Measurements from ENCODE around the gene HIGD1C. TPM values are rescaled to one million over a fixed set of nuclear protein-coding genes. Genes with fewer than 3 reads are reported as not detected.
A peak's percentile ranks its signal among the peaks of the same experiment; 100 is the strongest.

HIGD1C gene
- total and polyA plus RNA-seq, 2 experiments from 2014 or later, result not detected

DNA sequence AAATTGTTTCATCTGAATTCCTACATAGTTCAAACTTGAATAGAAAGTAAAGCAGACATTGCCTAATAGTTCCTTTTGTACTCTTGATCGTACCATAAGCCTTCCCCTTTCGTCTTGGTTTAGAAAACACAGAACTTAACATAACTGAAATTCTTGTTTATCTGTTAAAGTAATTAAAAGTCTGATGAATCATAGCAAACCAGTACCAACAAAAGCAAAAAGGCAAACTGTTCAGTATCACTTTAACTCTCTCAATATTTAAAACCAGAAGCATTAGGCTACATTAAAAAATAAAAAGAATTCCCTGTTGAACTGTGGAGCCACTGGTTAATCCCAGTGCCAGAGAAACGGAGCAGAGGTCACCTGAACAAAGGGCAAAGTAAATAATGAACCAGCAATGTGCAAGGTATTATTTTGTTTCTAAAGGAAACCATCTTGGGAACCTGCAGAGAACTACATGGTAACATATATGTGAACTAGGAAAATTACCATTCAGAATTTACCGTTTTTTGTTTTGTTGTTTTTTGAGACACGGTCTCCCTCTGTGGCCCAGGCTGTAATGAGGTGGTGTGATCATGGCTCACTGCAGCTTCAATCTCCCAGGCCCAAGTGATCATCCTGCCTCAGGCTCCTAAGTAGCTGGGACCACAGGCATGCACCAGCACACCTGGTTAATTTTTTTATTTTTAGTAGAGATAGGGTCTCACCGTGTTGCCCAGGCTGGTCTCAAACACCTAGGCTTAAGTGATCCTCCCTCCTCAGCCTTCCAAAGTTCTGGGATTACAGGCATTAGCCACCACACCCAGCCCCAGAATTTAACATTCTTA lies 17.1 kb upstream of the HIGD1C start:
- Histone ChIP-seq H3K4me1 (ENCODE audit: low read depth) (peaks cover 13% of the 10 kb centered on the region), H3K9me3 (ENCODE audit: low read depth) (no peaks in the 10 kb centered on the region), H3K27ac (no peak overlapping the region), H3K36me3 (no peaks in the 10 kb centered on the region), H3K4me3 (no peak overlapping the region), H3K27me3 (no peaks in the 10 kb centered on the region)
- TF ChIP-seq, protein P1, sequence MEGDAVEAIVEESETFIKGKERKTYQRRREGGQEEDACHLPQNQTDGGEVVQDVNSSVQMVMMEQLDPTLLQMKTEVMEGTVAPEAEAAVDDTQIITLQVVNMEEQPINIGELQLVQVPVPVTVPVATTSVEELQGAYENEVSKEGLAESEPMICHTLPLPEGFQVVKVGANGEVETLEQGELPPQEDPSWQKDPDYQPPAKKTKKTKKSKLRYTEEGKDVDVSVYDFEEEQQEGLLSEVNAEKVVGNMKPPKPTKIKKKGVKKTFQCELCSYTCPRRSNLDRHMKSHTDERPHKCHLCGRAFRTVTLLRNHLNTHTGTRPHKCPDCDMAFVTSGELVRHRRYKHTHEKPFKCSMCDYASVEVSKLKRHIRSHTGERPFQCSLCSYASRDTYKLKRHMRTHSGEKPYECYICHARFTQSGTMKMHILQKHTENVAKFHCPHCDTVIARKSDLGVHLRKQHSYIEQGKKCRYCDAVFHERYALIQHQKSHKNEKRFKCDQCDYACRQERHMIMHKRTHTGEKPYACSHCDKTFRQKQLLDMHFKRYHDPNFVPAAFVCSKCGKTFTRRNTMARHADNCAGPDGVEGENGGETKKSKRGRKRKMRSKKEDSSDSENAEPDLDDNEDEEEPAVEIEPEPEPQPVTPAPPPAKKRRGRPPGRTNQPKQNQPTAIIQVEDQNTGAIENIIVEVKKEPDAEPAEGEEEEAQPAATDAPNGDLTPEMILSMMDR (IDR thresholded peaks at IDR 0.05; ENCODE audit: low read depth, low read length), result no peak
- peak in 1 of 2 donors; percentile 75 for DNase-seq (ENCODE audit: low read depth in 1 of 2, low spot score in 1 of 2)

DNA sequence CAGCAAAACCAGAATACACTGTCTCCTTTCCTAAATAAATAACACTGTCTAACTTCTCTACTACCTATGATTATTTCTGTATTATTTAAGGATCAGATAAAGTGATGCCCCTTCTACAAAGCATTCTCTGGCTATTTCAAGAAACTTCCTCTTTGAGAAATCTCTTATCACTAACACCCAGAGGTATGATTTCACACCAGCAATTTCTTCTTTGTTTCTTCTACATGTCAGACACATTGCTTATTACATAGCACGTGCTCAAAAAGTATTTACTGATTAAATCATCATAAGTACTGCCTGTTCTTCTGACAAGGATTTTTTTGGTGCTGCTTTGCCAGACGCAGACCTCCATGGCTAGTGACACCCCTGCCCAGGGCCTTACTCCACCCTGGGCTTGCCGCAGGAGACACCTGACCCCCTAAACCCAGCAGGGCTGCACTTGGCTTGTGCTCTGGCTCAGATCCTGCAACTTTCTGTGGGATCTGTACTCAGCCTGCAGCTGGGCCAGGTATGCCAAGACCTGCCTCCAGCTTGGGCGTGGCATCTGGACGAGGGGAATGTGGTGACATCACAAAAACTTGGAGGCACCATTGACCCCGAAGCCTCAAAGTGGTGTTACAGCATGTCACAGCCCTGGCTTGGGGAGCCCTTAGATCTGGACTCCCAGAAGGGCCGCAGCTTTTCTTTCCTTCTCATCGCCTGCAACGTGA lies 15.4 kb upstream of the HIGD1C start:
- Histone ChIP-seq H3K4me1 (ENCODE audit: low read depth) (peaks cover 13% of the 10 kb centered on the region), H3K36me3 (no peaks in the 10 kb centered on the region), H3K9me3 (ENCODE audit: low read depth) (no peaks in the 10 kb centered on the region), H3K4me3 (no peak overlapping the region), H3K27me3 (no peaks in the 10 kb centered on the region), H3K27ac (no peak overlapping the region)
- DNase-seq (ENCODE audit: low read depth in 1 of 2, low spot score in 1 of 2), result no peak
- TF ChIP-seq, protein P1 (IDR thresholded peaks at IDR 0.05; ENCODE audit: low read depth, low read length), result no peak

DNA sequence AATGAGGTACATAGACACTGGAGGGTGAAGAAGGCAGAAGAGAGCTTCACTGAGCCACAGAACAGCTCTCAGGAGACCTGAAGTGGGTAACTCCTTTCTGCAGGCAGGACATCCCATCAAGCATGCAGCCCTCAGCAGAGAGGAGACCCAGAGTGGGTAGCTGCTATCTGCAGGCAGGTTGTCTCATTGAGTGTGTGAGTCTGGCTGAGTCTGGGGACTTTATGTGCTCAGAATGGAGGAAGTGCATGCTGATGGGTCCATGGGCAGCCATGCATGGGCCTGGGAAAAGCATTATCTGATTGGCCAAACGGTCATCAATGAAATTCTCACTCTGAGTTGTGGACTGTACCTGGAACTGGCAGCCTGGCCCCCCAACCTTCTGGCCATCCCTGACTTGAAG lies 14.7 kb upstream of the HIGD1C start:
- TF ChIP-seq, protein P1 (IDR thresholded peaks at IDR 0.05; ENCODE audit: low read depth, low read length), result no peak
- Histone ChIP-seq H3K27ac (no peak overlapping the region), H3K4me1 (ENCODE audit: low read depth) (peaks cover 10% of the 10 kb centered on the region), H3K4me3 (no peak overlapping the region), H3K27me3 (no peaks in the 10 kb centered on the region), H3K36me3 (no peaks in the 10 kb centered on the region), H3K9me3 (ENCODE audit: low read depth) (no peaks in the 10 kb centered on the region)
- DNase-seq (ENCODE audit: low read depth in 1 of 2, low spot score in 1 of 2), result no peak

DNA sequence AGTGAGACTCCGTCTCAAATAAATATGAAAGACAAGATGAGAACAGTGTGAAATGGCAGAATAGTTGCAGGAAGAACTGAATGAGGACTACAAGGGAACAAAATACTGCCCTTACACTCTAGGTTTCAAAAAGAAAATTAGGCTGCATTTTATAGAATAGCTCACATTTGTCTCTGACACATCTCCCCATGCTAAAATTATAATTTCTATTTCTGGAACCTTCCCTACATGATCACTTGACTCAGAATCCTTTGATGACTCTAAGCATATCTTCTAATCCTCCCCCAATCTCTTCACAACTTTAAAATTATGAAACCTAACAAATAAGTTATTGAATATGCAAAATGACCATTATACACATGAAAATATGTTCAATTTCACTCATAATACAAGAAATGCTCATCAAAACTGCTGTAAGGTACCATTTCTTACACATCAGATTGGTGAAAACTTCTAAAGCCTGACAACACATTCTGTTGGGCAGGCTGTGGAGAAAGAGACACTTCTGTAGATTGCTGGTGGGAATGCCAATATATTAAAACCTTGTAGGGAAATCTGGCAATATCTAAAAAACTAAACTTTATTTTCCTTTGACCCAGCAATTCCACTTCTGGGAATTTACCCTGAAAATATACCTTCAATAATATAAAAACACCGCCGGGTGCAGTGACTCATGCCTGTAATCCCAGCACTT lies 4.3 kb upstream of the HIGD1C start:
- no peak for DNase-seq (ENCODE audit: low read depth in 1 of 2, low spot score in 1 of 2)
- Histone ChIP-seq H3K4me1 (ENCODE audit: low read depth) (no peaks in the 10 kb centered on the region), H3K9me3 (ENCODE audit: low read depth) (no peaks in the 10 kb centered on the region), H3K4me3 (no peak overlapping the region), H3K27me3 (no peaks in the 10 kb centered on the region), H3K27ac (no peak overlapping the region), H3K36me3 (no peaks in the 10 kb centered on the region)
- TF ChIP-seq, protein P1 (IDR thresholded peaks at IDR 0.05; ENCODE audit: low read depth, low read length), result no peak

DNA sequence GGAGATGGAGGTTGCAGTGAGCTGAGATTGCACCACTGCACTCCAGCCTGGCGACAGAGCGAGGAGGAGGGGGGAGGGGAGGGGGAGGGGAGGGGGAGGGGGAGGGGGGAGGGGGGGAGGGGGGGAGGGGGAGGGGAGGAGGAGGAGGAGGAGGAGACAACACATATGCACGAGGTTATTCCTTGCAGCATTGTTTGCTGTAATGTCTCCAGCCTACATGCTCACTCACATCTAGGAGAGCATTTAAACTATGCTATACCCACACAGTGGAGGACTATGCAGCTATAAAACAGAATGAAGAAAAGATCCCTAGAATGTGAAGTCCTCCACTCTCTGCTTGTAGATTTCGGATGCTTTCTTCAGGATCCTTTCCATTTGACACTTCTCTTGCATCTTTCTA lies 3.5 kb upstream of the HIGD1C start:
- no peak for DNase-seq (ENCODE audit: low read depth in 1 of 2, low spot score in 1 of 2)
- no peak overlapping the region for H3K4me3 ChIP-seq
- TF ChIP-seq, protein P1 (IDR thresholded peaks at IDR 0.05; ENCODE audit: low read depth, low read length), result no peak

More for the DNA sequence above, 3.5 kb upstream of the HIGD1C start:
- Histone ChIP-seq H3K4me1 (ENCODE audit: low read depth) (no peaks in the 10 kb centered on the region), H3K27me3 (no peaks in the 10 kb centered on the region), H3K36me3 (no peaks in the 10 kb centered on the region), H3K27ac (no peak overlapping the region), H3K9me3 (ENCODE audit: low read depth) (no peaks in the 10 kb centered on the region)

Measured in cardiac muscle cell (in vitro differentiated cells and primary cell).